Panc1 (cell line): ENCODE measurements around the gene PLEKHA8.

Experiments used
- CTCF ChIP-seq: fragments of 450-650 bp; IDR thresholded peaks from 2 replicates; pipeline ENCODE4 v1.5.1; 2017; ENCODE audit warnings: mild to moderate bottlenecking
- POLR2AphosphoS5 ChIP-seq: IDR thresholded peaks from 2 replicates; pipeline ENCODE4 v1.6.1; 2012; ENCODE audit warnings: mild to moderate bottlenecking, low read depth, low read length, moderate library complexity
- SIN3A ChIP-seq: IDR thresholded peaks from 2 replicates; pipeline ENCODE4 v1.6.1; 2012; ENCODE audit warnings: low read depth, mild to moderate bottlenecking, low read length, moderate library complexity, borderline replicate concordance; ENCODE audit not compliant: insufficient read depth

GRCh38 chr7:30177186-30177585 lies 149.0 kb downstream of the PLEKHA8 start:
- no peak for TF ChIP-seq CTCF
- no peak for TF ChIP-seq SIN3A
- TF ChIP-seq POLR2AphosphoS5: no peak
